ENCODE results near the gene FAM9A.

GRCh38 chrX:8755116-8755515 lies 46.1 kb downstream of the FAM9A start:
- no peak for TF ChIP-seq CTCF (IDR thresholded peaks at IDR 0.05)
- no peak for TF ChIP-seq POLR2A (IDR thresholded peaks at IDR 0.05)
- TF ChIP-seq EP300 (IDR thresholded peaks at IDR 0.05), result no peak
